Spleen (tissue), 11 donors: ENCODE measurements around the gene GAREM1. TPM values are rescaled to one million over a fixed set of nuclear protein-coding genes. Genes with fewer than 3 reads are reported as not detected.

Experiments used
- DNase-seq: peaks from one replicate; pipeline ENCODE4 v3.0.0-alpha.2; 2020
- H3K27ac ChIP-seq, 8 donors: fragments of 200-600 bp; sonication (generic) in 7 of 8; 1 replicate in 4 of 8; 2 replicates in 4 of 8; pipeline versions ENCODE4 v1.5.0 to v1.8.0; 2016 to 2021; ENCODE audit warnings: inconsistent platforms in 4 of 8, mild to moderate bottlenecking in 4 of 8, moderate library complexity in 1 of 8
- H3K27me3 ChIP-seq, 7 donors: fragments of 200-600 bp; sonication (generic) in 6 of 7; replicated peaks in 1 of 7; 1 replicate in 4 of 7; 2 replicates in 3 of 7; pipeline versions ENCODE4 v1.5.0 to v1.8.0; 2016 to 2021; ENCODE audit warnings: inconsistent platforms in 3 of 7, mild to moderate bottlenecking in 1 of 7
- H3K36me3 ChIP-seq, 6 donors: fragments of 200-600 bp; sonication (generic) in 5 of 6; 1 replicate in 4 of 6; 2 replicates in 2 of 6; pipeline versions ENCODE4 v1.5.0 to v1.8.0; 2016 to 2021; ENCODE audit warnings: inconsistent platforms in 2 of 6
- H3K4me1 ChIP-seq, 6 donors: fragments of 200-600 bp; sonication (generic) in 5 of 6; 1 replicate in 3 of 6; 2 replicates in 3 of 6; pipeline versions ENCODE4 v1.5.0 to v1.8.0; 2016 to 2021; ENCODE audit warnings: inconsistent platforms in 3 of 6
- H3K4me3 ChIP-seq, 8 donors: fragments of 200-600 bp; sonication (generic) in 7 of 8; 1 replicate in 4 of 8; 2 replicates in 4 of 8; pipeline versions ENCODE4 v1.5.0 to v1.8.0; 2016 to 2021; ENCODE audit warnings: inconsistent platforms in 4 of 8, mild to moderate bottlenecking in 4 of 8, moderate library complexity in 2 of 8
- H3K9me3 ChIP-seq, 8 donors: fragments of 200-600 bp; sonication (generic) in 7 of 8; 1 replicate in 4 of 8; 2 replicates in 4 of 8; pipeline versions ENCODE4 v1.5.0 to v1.8.0; 2016 to 2021; ENCODE audit warnings: inconsistent platforms in 4 of 8
- POLR2A ChIP-seq, 3 donors: fragments of 450-650 bp; IDR thresholded peaks; one replicate each; pipeline ENCODE4 v1.5.1; 2017; ENCODE audit warnings: antibody characterized with exemption in 3 of 3, mild to moderate bottlenecking in 1 of 3
- POLR2AphosphoS5 ChIP-seq, 3 donors: sonication (generic); formaldehyde crosslinking; IDR thresholded peaks; one replicate each; pipeline ENCODE4 v1.5.1; 2017; ENCODE audit warnings: antibody characterized with exemption in 3 of 3
- WGBS, 5 donors: extraction: QIAGEN DNeasy Blood & Tissue Kit in 3 of 5; methylation state at CpG; one replicate each; pipeline versions ENCODE4 v1.1.5 to v1.1.7; 2013 to 2018; 5-methylcytosine and 5-hydroxymethylcytosine counted together
- intact Hi-C: fragments of 100-400 bp; cut with DNase I; formaldehyde crosslinking; loops from one replicate; pipeline ENCODE4 v1.15.0; 2023; ENCODE audit warnings: low total_unique reads
- polyA plus RNA-seq, 3 donors: library from polyadenylated mRNA; stranded (reverse); fragments of 200-250 nt; gene quantifications; one replicate each; pipeline ENCODE4 v1.2.1, GENCODE V29; 2013
- total RNA-seq, 7 donors: library from RNA; depleted of rRNA in 3 of 7; stranded (reverse); fragments of >200 nt in 3 of 7; fragmentation: NEBNext Ultra II Directional in 4 of 7; extraction: Animal tissue kit (Norgen Biotek cat#: 25700) in 4 of 7; gene quantifications; one replicate each; pipeline versions ENCODE4 v1.1.0 to v1.2.1, GENCODE V29; 2016 to 2021
- TF ChIP-seq, protein P1 (sequence below), 11 experiments: fragments of 200-600 bp in 7 of 11; fragments of 450-650 bp in 4 of 11; sonication (generic) in 4 of 11; IDR thresholded peaks in 8 of 11; conservative IDR thresholded peaks in 3 of 11; 1 replicate in 7 of 11; 2 replicates in 4 of 11; pipeline versions ENCODE4 v1.4.0 to v1.8.0; 2016 to 2021; ENCODE audit warnings: antibody characterized with exemption in 11 of 11, inconsistent platforms in 4 of 11, mild to moderate bottlenecking in 1 of 11
- donor health status: healthy with polysubstance abuse.
- donor health status: DM: no; HTN: no; CAD: no; lungs with moderate emphysema.
- donor health status: DM: no; HTN: no; CAD: no.
- donor health status: Bipolar disorder and iron deficiency.
- donor health status: healthy.
- donor health status: DM: no; HTN: no; CAD: no.
- donor health status: DM: yes; HTN: yes; CAD: no.

The GAREM1 gene
- total and polyA plus RNA-seq, 10 donors: 0.20 to 8.2 (median 3.5) TPM

- Histone ChIP-seq H3K36me3 (no peaks in the 10 kb centered on the region), H3K27ac (peak overlapping the region in 1 of 8 donors; percentile 11), H3K4me1 (no peaks in the 10 kb centered on the region), H3K4me3 (no peak overlapping the region), H3K27me3 (peaks cover 0 to 6% (median 0%) of the 10 kb centered on the region in 7 donors), H3K9me3 (no peaks in the 10 kb centered on the region)
- no peak for DNase-seq
- 8 to 22% (median 17%) methylated on average over 3 of the region's 3 CpGs for WGBS, 5 donors
- TF ChIP-seq, protein P1, sequence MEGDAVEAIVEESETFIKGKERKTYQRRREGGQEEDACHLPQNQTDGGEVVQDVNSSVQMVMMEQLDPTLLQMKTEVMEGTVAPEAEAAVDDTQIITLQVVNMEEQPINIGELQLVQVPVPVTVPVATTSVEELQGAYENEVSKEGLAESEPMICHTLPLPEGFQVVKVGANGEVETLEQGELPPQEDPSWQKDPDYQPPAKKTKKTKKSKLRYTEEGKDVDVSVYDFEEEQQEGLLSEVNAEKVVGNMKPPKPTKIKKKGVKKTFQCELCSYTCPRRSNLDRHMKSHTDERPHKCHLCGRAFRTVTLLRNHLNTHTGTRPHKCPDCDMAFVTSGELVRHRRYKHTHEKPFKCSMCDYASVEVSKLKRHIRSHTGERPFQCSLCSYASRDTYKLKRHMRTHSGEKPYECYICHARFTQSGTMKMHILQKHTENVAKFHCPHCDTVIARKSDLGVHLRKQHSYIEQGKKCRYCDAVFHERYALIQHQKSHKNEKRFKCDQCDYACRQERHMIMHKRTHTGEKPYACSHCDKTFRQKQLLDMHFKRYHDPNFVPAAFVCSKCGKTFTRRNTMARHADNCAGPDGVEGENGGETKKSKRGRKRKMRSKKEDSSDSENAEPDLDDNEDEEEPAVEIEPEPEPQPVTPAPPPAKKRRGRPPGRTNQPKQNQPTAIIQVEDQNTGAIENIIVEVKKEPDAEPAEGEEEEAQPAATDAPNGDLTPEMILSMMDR (IDR thresholded peaks at IDR 0.05 in 8 of 11, conservative IDR thresholded peaks at IDR 0.05 in 3 of 11): no peak
- TF ChIP-seq POLR2A (IDR thresholded peaks at IDR 0.05) (no peak), POLR2AphosphoS5 (IDR thresholded peaks at IDR 0.05) (no peak)
- intact Hi-C loops: no loop called here
Measured at GRCh38 chr18:32251466-32251865, 219.2 kb downstream of the GAREM1 start.

- no peak for TF ChIP-seq POLR2AphosphoS5 (IDR thresholded peaks at IDR 0.05)
- TF ChIP-seq POLR2A (IDR thresholded peaks at IDR 0.05): no peak
- TF ChIP-seq, protein P1 (IDR thresholded peaks at IDR 0.05 in 8 of 11, conservative IDR thresholded peaks at IDR 0.05 in 3 of 11): no peak
- no peak for DNase-seq
- Histone ChIP-seq H3K4me3 (no peak overlapping the region), H3K9me3 (no peaks in the 10 kb centered on the region), H3K4me1 (no peaks in the 10 kb centered on the region), H3K36me3 (no peaks in the 10 kb centered on the region), H3K27me3 (no peaks in the 10 kb centered on the region), H3K27ac (no peak overlapping the region)
- intact Hi-C loops: no loop called here
- WGBS, 5 donors: 82 to 88% (median 85%) methylated on average over 8 of the region's 8 CpGs
Measured at GRCh38 chr18:32249147-32249929, 221.3 kb downstream of the GAREM1 start.

- Histone ChIP-seq H3K4me3 (no peak overlapping the region), H3K27ac (no peak overlapping the region), H3K4me1 (no peaks in the 10 kb centered on the region), H3K9me3 (no peaks in the 10 kb centered on the region), H3K27me3 (no peaks in the 10 kb centered on the region), H3K36me3 (no peaks in the 10 kb centered on the region)
- intact Hi-C loops: no loop called here
- DNase-seq: no peak
- WGBS, 5 donors: 75 to 89% (median 84%) methylated on average over 5 of the region's 5 CpGs
- no peak for TF ChIP-seq POLR2A (IDR thresholded peaks at IDR 0.05)
- TF ChIP-seq, protein P1 (IDR thresholded peaks at IDR 0.05 in 8 of 11, conservative IDR thresholded peaks at IDR 0.05 in 3 of 11): no peak
- no peak for TF ChIP-seq POLR2AphosphoS5 (IDR thresholded peaks at IDR 0.05)
Measured at GRCh38 chr18:32244881-32245280, 225.8 kb downstream of the GAREM1 start.

DNA sequence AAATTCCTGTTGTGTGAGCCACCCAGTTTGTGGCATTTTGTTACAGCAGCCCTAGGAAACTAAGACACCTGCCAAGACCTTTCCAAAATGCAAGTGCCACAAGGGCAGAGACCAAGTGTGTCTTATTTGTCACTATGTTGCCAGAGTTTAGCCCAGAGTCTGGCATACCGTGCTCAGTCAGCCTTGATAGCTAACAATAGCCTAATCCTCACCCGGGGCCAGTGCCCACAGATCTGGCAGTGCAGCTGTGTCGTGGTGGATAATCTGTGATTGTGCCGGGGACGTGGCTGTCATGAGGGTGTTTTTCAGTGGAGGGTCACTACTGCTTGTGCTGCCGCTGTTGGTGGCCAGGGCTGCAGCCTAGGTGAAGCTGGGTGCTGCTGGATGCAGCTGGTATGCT lies 227.3 kb downstream of the GAREM1 start:
- Histone ChIP-seq H3K36me3 (no peaks in the 10 kb centered on the region), H3K9me3 (no peaks in the 10 kb centered on the region), H3K4me3 (no peak overlapping the region), H3K27ac (no peak overlapping the region), H3K4me1 (no peaks in the 10 kb centered on the region), H3K27me3 (no peaks in the 10 kb centered on the region)
- TF ChIP-seq, protein P1 (IDR thresholded peaks at IDR 0.05 in 8 of 11, conservative IDR thresholded peaks at IDR 0.05 in 3 of 11): no peak
- TF ChIP-seq POLR2A (IDR thresholded peaks at IDR 0.05) (no peak), POLR2AphosphoS5 (IDR thresholded peaks at IDR 0.05) (no peak)
- intact Hi-C loops: no loop called here
- no peak for DNase-seq
- WGBS, 5 donors: 78 to 94% (median 87%) methylated on average over 6 of the region's 6 CpGs
